ENCODE measurements around the gene NUDT15. TPM values are rescaled to one million over a fixed set of nuclear protein-coding genes. Genes with fewer than 3 reads are reported as not detected.
A peak's percentile ranks its signal among the peaks of the same experiment; 100 is the strongest.

NUDT15 gene
- total RNA-seq, 1 donor from 2014 or later: 17.5 TPM

- TF ChIP-seq CTCF (IDR thresholded peaks at IDR 0.05; ENCODE audit: insufficient read depth, low read length, poor library complexity, severe bottlenecking): no peak
- DNase-seq (ENCODE audit: low read depth): peak; percentile 52
- Histone ChIP-seq H3K4me3 (ENCODE audit: low read depth, low read length) (no peak overlapping the region), H3K27me3 (ENCODE audit: control insufficient read depth, insufficient read depth, low read length) (no peaks in the 10 kb centered on the region), H3K36me3 (ENCODE audit: control insufficient read depth, insufficient read depth, low read length) (no peaks in the 10 kb centered on the region)
These were observed 28.2 kb upstream of the NUDT15 start for GRCh38 chr13:48009284-48009683.

GRCh38 chr13:48010698-48011097 is 26.8 kb upstream of the NUDT15 start:
- no peak for DNase-seq (ENCODE audit: low read depth)
- Histone ChIP-seq H3K36me3 (ENCODE audit: control insufficient read depth, insufficient read depth, low read length) (no peaks in the 10 kb centered on the region), H3K27me3 (ENCODE audit: control insufficient read depth, insufficient read depth, low read length) (no peaks in the 10 kb centered on the region), H3K4me3 (ENCODE audit: low read depth, low read length) (no peak overlapping the region)
- TF ChIP-seq CTCF (IDR thresholded peaks at IDR 0.05; ENCODE audit: insufficient read depth, low read length, poor library complexity, severe bottlenecking): no peak

- Histone ChIP-seq H3K36me3 (ENCODE audit: control insufficient read depth, insufficient read depth, low read length) (no peaks in the 10 kb centered on the region), H3K27me3 (ENCODE audit: control insufficient read depth, insufficient read depth, low read length) (no peaks in the 10 kb centered on the region), H3K4me3 (ENCODE audit: low read depth, low read length) (no peak overlapping the region)
- no peak for TF ChIP-seq CTCF (IDR thresholded peaks at IDR 0.05; ENCODE audit: insufficient read depth, low read length, poor library complexity, severe bottlenecking)
- DNase-seq (ENCODE audit: low read depth): no peak
These were observed 24.9 kb upstream of the NUDT15 start for GRCh38 chr13:48012668-48013067.

- H3K4me3 ChIP-seq (ENCODE audit: low read depth, low read length): no peak overlapping the region
- TF ChIP-seq CTCF (IDR thresholded peaks at IDR 0.05; ENCODE audit: insufficient read depth, low read length, poor library complexity, severe bottlenecking): no peak
- H3K27me3 ChIP-seq (ENCODE audit: control insufficient read depth, insufficient read depth, low read length): no peaks in the 10 kb centered on the region
- no peaks in the 10 kb centered on the region for H3K36me3 ChIP-seq (ENCODE audit: control insufficient read depth, insufficient read depth, low read length)
- no peak for DNase-seq (ENCODE audit: low read depth)
These were observed 23.2 kb upstream of the NUDT15 start for GRCh38 chr13:48014359-48014758.

- no peaks in the 10 kb centered on the region for H3K36me3 ChIP-seq (ENCODE audit: control insufficient read depth, insufficient read depth, low read length)
- no peaks in the 10 kb centered on the region for H3K27me3 ChIP-seq (ENCODE audit: control insufficient read depth, insufficient read depth, low read length)
- no peak overlapping the region for H3K4me3 ChIP-seq (ENCODE audit: low read depth, low read length)
- DNase-seq (ENCODE audit: low read depth): no peak
- no peak for TF ChIP-seq CTCF (IDR thresholded peaks at IDR 0.05; ENCODE audit: insufficient read depth, low read length, poor library complexity, severe bottlenecking)
These were observed 18.9 kb upstream of the NUDT15 start for GRCh38 chr13:48018637-48019036.

- H3K27me3 ChIP-seq (ENCODE audit: control insufficient read depth, insufficient read depth, low read length): no peaks in the 10 kb centered on the region
- no peaks in the 10 kb centered on the region for H3K36me3 ChIP-seq (ENCODE audit: control insufficient read depth, insufficient read depth, low read length)
- DNase-seq (ENCODE audit: low read depth): no peak
- TF ChIP-seq CTCF (IDR thresholded peaks at IDR 0.05; ENCODE audit: insufficient read depth, low read length, poor library complexity, severe bottlenecking): no peak
- no peak overlapping the region for H3K4me3 ChIP-seq (ENCODE audit: low read depth, low read length)
These were observed 17.7 kb upstream of the NUDT15 start for GRCh38 chr13:48019796-48020195.

Data from kidney epithelial cell (primary cell).